ENCODE results near the gene CACNB4.
A peak's percentile ranks its signal among the peaks of the same experiment; 100 is the strongest.

The CACNB4 gene

DNA sequence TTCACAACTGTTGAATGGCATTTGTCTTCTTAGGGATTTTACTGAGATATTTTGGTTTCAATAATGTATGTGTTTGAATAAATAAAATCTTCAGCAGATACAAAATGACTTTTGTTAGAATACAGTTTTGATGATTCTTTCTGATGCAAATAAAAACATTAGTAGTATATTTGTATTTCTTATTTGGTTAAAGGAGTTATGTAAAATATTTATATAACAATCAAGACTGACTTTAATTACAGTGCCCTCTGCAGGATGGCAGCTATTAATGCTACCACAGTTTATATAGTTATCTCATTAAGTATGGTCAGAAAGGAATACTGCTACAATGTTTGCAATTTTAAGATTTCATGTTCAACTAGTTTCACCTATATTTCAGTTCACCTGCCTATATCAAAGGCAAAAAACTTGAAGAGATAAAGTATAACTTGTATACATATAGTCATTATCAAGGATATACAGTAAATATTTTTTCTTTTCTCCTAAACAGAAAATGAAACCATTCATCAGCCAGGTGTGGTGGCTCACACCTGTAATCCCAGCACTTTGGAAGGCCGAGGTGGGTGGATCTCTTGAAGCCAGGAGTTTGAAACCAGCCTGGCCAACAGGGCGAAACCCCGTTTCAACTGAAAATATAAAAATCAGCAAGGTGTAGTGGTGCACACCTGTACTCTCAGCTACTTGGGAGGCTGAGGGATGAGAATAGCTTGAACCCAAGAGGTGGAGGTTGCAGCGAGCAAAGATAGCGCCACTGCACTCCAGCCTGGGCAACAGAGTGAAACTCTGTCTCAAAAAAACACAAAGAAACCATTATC, 290.4 kb downstream of the CACNB4 start:
- DNase-seq (ENCODE audit: low read depth): peak; percentile 49
- no peak overlapping the region for H3K4me3 ChIP-seq (ENCODE audit: low read length)
- TF ChIP-seq, protein P1, sequence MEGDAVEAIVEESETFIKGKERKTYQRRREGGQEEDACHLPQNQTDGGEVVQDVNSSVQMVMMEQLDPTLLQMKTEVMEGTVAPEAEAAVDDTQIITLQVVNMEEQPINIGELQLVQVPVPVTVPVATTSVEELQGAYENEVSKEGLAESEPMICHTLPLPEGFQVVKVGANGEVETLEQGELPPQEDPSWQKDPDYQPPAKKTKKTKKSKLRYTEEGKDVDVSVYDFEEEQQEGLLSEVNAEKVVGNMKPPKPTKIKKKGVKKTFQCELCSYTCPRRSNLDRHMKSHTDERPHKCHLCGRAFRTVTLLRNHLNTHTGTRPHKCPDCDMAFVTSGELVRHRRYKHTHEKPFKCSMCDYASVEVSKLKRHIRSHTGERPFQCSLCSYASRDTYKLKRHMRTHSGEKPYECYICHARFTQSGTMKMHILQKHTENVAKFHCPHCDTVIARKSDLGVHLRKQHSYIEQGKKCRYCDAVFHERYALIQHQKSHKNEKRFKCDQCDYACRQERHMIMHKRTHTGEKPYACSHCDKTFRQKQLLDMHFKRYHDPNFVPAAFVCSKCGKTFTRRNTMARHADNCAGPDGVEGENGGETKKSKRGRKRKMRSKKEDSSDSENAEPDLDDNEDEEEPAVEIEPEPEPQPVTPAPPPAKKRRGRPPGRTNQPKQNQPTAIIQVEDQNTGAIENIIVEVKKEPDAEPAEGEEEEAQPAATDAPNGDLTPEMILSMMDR (conservative IDR thresholded peaks at IDR 0.05; ENCODE audit: low read length): peak; percentile 58

DNA sequence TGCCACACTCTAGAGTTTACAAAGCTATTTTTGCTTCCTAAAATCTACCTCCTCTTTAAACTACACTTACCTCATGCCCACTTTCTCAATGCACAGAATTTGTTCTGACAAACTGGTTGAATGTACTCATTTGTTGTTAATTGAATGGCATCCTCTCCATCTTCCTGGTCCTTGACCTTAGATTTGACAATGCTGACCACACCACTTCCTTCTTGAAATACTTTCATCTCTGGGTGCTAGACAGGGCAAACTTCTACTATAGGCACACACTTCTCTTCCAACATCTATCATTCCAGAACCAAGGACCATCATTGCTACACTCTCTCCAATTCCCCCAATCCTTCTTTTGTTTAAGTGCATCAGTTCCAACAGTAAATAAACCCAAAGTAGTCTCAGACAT, 292.9 kb downstream of the CACNB4 start:
- no peak overlapping the region for H3K4me3 ChIP-seq (ENCODE audit: low read length)
- TF ChIP-seq, protein P1 (conservative IDR thresholded peaks at IDR 0.05; ENCODE audit: low read length): no peak
- no peak for DNase-seq (ENCODE audit: low read depth)

DNA sequence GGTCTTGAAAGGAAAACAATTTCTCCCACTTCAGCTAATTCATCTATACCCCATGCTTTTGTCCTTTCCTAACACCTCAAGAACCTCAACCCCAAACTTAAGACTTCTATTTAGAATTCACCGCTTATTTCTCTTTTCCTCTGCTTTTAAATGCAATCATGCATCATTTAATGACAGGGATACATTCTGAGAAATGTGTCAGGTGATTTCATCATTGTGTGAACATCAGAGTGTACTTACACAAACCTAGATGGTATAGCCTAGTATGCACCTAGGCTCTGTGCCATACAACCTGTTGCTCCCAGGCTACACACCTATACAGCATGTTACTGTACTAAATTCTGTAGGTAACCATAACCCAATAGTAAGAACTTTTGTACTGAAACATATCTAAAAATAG, 293.5 kb downstream of the CACNB4 start:
- H3K4me3 ChIP-seq (ENCODE audit: low read length): no peak overlapping the region
- DNase-seq (ENCODE audit: low read depth): no peak
- TF ChIP-seq, protein P1 (conservative IDR thresholded peaks at IDR 0.05; ENCODE audit: low read length): no peak

DNA sequence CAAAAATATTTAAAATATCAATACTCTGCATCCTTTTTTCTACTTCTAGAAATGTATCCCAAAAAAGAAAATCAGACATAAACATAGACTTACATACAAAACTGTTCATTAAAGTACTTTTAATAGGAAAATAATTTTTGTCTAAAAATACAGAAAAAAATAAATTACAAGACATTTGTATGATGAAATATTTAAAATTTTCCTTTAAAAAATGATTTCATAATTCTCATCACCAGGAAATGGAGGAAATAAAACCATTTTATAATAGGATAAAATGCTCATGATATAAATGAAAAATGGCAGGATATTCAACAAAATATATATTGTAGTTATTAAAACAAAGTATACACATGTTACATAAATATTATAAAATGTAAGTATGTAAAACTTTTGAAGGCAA, 295.0 kb downstream of the CACNB4 start:
- TF ChIP-seq, protein P1 (conservative IDR thresholded peaks at IDR 0.05; ENCODE audit: low read length): no peak
- no peak for DNase-seq (ENCODE audit: low read depth)
- H3K4me3 ChIP-seq (ENCODE audit: low read length): no peak overlapping the region

DNA sequence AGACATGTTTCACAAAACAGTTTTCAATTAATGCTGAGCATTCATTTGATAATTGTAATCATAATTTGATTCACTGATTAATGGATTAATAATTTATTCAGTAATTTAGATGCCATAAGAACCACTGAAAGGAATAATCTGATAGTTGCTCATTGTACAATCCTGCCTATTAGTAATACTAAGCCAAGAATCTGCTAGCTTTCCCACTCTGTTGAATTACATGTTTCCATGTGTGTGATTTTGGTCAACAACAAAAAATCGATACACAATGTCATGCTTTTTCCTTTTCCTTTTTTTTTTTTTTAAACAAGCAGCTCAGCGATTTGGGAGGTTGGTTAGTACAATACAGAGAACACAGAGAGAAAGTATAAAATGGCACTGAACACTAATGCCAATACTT, 296.5 kb downstream of the CACNB4 start:
- DNase-seq (ENCODE audit: low read depth): no peak
- TF ChIP-seq, protein P1 (conservative IDR thresholded peaks at IDR 0.05; ENCODE audit: low read length): no peak
- H3K4me3 ChIP-seq (ENCODE audit: low read length): no peak overlapping the region

DNA sequence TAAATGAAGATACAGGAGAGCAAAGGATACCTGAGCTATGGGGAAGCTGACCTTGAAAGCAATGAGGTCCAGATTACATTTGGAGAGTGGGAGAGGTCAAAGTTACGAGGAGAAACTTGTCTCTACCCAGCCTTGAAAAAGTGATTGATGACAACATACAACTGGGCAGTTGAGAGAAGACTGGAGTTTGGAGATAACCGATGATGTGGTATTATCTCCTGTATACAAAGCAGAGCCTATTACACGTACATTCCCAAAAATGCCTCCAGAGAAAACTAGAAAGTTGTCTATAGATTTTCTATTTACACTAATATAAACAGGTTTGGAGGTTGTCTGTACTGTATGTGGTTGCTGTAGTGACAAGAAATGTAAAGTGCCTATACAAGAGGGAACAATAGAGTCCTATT, 299.0 kb downstream of the CACNB4 start:
- DNase-seq (ENCODE audit: low read depth): no peak
- TF ChIP-seq, protein P1 (conservative IDR thresholded peaks at IDR 0.05; ENCODE audit: low read length): no peak

DNA sequence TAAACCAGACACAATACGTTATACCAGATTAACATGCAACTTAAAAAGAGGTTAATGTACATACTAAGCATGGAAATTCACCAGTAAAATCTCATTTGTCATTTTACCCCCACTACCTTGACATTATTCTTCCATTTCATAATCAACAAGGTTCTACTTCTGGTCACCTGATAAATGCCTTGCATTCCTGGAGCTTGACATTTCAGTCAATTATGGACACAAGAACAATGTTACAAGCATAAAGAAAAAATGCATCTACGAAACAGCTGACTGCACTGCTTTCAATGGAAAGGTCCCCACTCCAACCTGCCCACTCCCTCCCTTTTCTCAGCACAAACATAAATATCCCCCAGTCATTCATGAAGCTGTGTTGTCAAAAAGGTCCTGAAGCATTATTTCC, 302.1 kb downstream of the CACNB4 start:
- H3K4me3 ChIP-seq (ENCODE audit: low read length): no peak overlapping the region
- TF ChIP-seq, protein P1 (conservative IDR thresholded peaks at IDR 0.05; ENCODE audit: low read length): no peak
- DNase-seq (ENCODE audit: low read depth): no peak

More for the DNA sequence above, 299.0 kb downstream of the CACNB4 start:
- H3K4me3 ChIP-seq (ENCODE audit: low read length): no peak overlapping the region

Data from AG10803 (cell line).